Head of caudate nucleus (tissue), 42 donors: ENCODE data around the gene MYO9A.
"Not testable (repeated sequence)": the region's sequence is repeated elsewhere in the genome, so short reads cannot be mapped to it uniquely, and the experiment has no call there.

Experiments used
- DNase-seq, 42 donors: peaks; one replicate each; pipeline versions ENCODE4 v3.0.0 to v3.0.0-alpha.2; 2020 to 2021; ENCODE audit warnings: mixed read lengths in 7 of 42
- intact Hi-C: fragments of 100-400 bp; cut with DNase I; formaldehyde crosslinking; loops from one replicate; pipeline ENCODE4 v1.15.0; 2022

Gene MYO9A

DNA sequence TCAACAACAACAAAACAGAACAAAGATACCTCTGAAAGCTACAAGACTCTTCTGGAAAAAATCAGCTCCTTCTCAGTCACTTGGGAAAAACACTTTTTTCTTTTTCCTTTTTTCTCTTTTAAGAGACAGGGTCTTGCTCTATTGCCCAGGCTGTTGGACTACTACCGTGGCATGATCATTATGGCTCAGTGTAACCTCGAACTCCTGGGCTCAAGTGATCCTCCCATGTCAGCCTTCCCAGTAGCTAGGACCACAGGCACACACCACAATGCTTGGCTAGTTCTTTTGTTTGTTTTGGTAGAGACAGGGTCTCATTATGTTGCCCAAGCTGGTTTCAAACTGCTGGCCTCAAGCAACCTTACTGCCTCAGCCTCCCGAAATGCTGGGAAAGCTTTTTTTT lies 12.8 kb downstream of the MYO9A start:
- intact Hi-C loops = no loop called here

DNA sequence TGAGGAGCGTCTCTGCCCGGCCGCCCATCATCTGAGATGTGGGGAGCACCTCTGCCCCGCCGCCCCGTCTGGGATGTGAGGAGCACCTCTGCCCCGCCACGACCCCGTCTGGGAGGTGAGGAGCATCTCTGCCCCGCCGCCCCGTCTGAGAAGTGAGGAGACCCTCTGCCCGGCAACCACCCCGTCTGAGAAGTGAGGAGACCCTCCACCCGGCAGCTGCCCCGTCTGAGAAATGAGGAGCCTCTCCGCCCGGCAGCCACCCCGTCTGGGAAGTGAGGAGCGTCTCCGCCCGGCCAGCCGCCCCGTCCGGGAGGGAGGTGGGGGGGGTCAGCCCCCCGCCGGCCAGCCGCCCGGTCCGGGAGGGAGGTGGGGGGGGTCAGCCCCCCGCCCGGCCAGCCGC lies 17.4 kb downstream of the MYO9A start:
- intact Hi-C loops = not testable (repeated sequence)

More for the DNA sequence above, 12.8 kb downstream of the MYO9A start:
- DNase-seq = no peak

DNA sequence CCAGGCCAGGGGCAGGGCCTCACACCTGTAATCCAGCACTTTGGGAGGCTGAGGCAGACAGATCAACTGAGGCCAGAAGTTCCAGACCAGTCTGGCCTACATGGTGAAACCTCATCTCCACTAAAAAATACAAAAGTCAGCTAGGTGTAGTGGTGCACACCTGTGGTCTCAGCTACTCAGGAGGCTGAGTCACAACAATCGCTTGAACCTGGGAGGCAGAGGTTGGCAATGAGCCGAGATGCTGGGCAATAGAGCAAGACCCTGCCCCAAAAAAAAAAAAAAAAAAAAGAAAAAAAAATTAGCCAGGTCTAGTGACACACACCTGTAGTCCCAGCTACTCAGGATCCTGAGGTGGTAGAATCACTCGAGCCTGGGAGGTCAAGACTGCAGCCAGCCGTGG lies 18.8 kb downstream of the MYO9A start:
- intact Hi-C loops = no loop called here
- DNase-seq = no peak

More for the DNA sequence above, 17.4 kb downstream of the MYO9A start:
- DNase-seq = not testable (repeated sequence)

DNA sequence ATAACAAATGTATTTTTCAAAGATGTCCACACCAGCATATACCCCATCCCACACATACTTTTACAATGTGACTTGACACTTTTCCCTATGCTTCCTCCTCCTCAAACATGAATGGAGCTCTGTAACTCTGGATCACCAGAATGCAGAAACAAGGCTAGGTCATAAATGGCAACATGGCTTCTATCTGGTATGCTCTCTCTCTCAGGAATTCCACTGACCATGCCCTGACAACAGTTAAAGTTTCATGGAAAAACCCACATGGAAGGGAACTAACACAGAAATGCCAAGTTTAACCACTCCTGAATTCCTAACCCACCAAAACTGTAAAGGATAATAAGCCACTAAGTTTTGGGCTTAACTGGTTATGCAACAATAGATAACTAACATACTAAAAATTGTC lies 19.9 kb downstream of the MYO9A start:
- intact Hi-C loops = no loop called here

DNA sequence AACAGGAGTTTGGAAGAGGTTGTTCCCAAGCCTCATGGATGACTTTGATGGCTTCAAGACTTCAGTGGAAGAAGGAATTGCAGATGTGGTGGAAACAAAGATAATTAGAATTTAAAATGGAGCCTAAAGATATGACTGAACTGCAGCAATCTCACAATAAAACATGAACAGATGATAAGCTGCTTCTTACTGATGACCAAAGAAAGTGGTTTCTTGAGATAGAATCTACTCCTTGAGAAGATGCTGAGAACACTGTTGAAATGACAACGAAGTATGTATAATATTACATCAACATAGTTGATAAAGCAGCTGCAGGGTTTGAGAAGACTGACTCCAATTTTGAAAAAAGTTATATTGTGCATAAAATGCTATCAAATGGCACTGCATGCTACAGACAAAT lies 21.2 kb downstream of the MYO9A start:
- DNase-seq = no peak
- intact Hi-C loops = no loop called here

More for the DNA sequence above, 19.9 kb downstream of the MYO9A start:
- DNase-seq = no peak

DNA sequence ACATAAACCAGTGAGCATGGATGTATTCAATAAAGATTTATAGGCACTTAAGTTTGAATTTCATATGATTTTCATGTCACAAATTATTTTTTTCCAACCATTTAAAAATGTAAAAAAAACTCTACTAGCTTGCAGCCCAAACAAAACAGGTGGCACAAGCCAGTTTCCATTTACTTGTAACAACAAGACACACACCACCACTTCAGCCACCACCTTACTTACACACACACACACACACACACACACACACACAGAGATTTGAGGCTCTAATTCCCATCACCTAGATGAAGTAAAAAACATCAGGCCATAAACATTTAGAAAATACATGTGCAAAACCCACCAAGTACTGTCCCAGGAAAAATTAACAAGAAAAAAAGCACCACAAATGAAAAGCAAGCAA lies 25.3 kb downstream of the MYO9A start:
- DNase-seq = no peak
- intact Hi-C loops = no loop called here

DNA sequence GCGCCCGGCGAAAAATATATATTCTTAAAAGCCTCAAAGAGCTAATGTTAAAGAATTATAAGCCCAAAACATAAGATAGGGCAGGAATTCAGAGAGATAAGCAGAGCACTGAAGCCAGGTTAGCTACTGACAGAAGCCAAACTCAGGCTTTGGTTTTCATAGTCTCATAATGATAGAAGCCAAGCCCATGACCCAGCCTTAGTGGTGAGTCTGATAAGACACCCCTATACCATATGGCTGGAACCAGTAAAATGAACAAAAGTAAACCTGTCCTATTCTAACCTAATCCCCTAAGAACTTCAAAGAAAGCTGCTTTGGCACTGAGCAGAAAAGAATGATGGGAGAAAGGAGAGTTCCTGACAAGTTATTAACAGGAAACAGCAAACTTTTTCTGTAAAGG lies 25.9 kb downstream of the MYO9A start:
- no peak for DNase-seq
- intact Hi-C loops = no loop called here

DNA sequence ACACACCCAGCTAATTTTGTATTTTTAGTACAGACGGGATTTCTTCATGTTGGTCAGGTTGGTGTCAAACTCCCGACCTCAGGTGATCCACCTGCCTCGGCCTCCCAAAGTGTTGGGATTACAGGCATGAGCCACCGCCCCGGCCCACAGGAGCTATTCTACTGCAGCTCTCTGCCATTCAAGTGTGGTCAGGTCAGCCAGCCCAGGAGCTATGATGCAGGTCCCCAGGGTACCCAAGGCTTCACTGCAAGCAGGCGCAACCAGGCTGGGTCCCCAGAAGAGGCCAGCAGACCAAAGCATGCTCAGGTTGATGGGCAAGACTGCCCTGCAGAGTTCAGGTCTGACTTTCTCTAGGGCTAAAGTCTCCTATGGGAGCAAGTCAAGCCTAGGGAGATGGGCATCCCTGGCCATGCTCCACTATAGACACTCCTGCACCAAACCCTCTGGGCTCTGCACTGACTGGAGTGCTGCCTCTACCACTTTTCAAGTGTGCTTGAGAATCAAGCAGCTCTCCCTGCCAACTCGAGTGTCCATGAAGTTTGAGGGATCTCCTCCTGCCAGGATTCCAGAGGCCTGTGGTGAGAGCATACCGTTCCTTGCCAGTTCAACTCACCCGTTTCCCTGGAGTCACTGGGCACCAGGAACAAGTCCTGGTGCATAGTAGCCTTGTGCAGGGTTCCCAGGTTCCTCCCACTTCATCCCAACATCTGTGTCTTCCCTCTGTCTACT lies 30.9 kb downstream of the MYO9A start:
- DNase-seq = no peak
- intact Hi-C loops = no loop called here

DNA sequence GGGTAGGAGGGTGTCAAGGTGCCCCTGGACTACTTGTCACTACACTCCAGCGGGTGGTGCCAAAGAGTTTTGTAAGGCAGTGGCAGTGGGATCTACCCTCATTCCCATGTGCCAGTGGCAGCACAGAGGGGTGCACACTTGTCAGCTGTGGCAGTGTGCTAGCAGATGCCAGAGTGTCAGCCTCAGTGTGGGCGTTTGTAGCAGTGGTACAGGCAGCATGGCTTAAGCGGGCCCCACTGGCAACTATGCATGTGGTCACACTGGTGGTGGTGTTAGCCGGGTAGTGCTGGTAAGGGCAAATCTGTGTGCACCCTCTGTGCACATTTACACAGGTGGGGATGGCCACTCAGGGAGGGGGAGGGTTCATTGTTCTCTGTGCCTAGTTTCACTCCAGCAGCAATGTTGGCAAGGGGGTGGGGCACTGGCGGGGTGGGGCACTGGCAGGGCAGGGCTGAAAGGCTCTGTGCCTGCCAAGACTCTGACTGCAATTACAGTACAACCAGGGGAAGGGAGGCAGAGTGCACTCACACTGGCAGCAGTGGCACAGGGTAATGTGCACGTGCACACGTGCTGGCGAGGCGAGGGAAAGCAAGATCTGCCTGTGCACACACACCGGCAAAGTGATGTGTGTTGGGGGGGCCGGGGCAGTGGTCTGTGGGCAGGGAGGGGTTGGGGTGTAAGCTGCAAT lies 31.8 kb downstream of the MYO9A start:
- DNase-seq = no peak
- intact Hi-C loops = no loop called here

DNA sequence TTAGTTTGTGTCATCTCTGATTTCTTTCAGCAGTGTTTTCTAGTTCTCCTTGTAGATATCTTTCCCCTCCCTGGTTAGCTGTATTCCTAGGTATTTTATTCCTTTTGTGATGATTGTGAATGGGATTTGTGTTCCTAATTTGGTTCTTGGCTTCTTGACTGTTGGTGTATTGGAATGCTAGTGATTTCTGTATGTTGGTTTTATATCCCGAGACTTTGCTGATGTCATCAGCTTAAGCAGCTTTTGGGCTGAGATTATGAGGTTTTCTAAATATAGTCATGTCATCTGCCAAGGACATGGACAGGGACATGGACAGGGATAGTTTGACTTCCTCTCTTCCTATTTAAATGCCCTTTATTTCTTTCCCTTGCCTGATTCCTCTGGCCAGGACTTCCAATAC lies 35.8 kb downstream of the MYO9A start:
- DNase-seq = no peak
- intact Hi-C loops = no loop called here

DNA sequence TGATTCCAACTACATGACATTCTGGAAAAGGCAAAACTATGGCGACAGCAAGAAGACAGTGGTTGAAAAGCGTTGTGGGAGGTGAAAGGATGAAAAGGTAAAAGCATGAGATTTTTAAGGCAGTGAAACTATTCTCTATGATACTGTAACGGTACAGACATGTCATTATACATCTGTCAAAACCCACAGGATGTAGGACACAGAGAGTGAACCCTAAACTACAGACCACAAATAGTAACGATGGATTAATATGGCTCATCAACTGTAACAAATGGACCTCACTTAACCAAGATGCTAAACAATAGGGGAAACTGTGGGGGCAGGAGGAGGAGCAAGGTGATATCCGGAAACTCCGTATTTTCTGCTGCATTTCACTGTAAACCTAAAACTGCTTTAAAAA lies 39.1 kb downstream of the MYO9A start:
- intact Hi-C loops = no loop called here
- no peak for DNase-seq

DNA sequence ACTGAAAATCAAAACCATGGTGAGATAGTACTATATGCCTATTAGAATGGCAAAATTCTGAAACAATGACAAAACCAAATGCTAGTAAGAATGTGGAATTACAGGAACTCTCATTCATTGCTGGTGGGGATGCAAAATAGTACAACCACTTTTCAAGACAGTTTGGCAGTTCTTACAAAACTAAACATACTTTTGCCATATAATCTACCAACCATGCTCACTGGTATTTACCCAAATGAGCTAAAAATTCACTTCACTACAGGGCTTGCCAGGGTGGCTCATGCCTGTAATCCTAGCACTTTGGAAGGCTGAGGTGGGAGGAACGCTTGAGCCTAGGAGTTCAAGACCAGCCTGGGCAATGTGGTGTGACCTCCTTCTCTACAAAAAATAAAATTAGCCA lies 40.0 kb downstream of the MYO9A start:
- intact Hi-C loops = no loop called here
- no peak for DNase-seq

DNA sequence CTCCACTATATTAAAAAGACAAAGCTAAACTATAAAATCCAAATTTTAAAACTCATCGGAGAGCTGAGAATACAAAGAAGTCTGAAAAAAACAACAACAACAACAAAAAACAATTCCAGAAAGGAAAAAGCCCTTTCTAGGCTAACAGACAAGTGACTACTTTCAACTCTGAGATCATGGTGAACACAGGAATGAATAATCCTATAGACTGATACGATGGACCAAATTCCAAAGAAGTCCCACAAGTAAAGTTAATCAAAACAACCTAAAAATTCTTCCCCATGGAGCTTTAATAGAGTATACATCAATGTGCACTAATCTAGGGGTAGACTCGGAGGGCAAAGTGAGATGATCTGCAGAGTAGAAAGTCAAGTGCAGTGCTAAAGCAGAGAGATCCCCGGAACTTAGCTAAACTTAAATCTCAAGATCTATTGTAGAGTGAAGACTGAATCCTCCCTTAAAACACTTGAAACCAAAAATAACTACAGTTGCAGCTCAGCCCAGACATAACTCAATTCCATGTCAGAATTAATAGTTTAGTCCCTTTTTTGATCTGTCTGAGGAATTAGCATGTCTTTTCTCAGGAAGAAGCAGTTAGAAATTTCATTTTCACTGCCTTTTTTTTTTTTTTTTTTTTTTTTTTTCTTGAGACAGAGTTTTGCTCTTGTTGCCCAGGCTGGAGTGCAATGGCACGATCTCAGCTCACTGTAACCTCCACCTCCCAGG lies 43.5 kb downstream of the MYO9A start:
- no peak for DNase-seq
- intact Hi-C loops = no loop called here

DNA sequence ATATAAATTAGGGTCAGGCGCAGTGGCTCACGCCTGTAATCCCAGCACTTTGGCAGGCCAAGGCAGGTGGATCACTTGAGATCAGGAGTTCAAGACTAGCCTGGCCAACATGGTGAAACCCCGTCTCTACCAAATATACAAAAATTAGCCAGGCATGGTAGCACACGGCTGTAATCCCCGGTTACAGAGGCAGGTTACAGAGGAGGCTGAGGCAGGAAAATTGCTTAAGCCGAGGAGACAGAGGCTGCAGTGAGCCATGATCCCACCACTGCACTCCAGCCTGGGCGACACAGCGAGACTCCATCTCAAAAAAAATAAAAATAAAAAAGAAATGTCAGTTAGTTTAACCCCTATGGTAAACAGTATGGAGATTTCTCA lies 46.5 kb downstream of the MYO9A start:
- intact Hi-C loops, DNase-seq: not testable (repeated sequence)

DNA sequence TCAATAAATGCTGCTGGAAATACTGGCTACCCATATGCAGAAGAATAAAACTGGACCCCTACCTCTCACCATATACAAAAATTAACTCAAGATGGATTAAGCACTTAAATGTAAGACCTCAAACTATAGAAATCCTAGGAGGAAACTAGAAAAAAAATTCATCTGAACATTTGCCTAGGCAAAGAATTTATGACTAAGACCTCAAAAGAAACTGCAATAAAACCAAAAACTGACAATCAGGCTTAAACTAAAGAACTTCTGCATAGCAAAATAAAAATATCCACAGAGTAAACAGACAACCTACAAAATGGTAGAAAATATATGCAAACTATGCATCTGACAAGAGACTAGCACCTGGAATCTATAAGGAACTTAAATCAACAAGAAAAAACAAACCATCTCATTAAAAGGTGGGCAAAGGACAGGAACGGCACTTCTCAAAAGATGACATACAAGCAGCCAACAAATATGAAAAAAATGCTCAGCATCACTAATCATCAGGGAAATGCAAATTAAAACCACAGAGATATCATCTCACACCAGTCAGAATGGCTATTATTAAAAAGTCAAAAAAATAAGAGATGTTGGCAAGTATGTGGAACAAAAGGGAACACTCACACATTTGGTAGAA lies 47.0 kb downstream of the MYO9A start:
- intact Hi-C loops = no loop called here
- DNase-seq = no peak

DNA sequence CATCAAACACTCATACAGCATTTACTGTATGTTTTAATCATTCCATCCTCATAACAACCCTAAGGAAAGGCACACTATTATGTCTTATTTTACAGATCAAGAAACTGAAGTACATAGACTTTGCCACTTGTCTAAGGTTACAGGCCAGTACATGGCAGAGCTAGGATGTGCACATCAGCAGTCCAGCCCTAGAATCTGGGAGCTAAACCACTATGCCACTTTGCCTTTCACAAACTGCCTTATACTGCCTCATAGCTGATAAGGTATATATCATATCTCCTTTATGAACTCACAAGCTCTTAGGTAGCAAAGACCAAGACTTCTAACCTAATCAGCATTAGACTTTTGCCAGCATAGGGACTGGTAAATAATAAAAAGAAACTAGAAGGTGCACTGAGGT lies 49.1 kb downstream of the MYO9A start:
- intact Hi-C loops = no loop called here
- no peak for DNase-seq

DNA sequence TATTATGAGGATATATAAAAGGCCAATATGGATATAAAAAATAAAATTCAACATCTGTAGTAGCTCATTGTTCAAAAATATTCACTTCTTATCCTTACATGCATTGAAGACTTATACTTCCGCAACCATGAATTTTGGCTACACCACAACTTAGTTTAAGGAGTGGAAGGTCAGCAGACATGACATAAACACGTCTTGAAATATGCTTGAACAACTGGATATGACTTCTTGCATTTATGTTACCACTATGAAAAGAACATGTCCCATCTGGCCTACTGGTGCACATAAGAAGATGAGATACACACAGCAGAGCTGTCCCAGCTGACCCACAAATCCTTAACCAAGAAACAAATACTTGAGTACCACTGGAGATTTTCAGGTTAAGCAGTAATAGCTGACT lies 52.1 kb downstream of the MYO9A start:
- intact Hi-C loops = no loop called here
- no peak for DNase-seq

DNA sequence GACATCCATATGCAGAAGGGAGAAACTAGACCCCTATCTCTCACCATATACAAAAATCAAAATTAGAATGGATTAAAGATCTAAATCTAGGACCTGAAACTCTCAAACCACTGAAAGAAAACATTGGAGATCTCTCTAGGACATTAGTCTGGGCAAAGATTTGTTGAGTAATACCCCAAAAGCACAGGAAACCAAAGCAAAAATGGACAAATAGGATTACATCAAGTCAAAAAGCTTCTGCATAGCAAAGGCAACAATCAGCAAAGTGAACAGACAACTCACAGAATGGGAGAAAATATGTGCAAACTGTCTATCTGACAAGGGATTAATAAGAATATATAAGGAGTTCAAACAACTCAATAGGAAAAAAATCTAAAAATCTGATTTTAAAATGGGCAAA lies 54.8 kb downstream of the MYO9A start:
- intact Hi-C loops = no loop called here
- DNase-seq = no peak

DNA sequence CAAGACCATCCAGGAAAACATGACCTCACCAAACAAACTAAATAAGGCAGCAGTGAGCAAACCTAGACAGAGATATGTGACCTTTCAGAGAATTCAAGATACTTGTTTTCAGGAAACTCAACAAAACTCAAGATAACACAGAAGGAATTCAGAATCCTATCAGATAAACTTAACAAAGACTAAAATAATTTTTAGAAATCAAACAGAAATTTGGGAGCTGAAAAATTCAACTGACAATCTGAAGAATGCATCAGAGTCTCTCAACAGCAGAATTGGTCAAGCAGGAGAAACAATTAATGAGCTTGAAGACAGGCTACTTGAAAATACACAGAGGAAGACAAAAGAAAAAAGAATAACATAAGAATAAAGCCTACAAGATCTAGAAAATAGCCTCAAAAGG lies 55.6 kb downstream of the MYO9A start:
- intact Hi-C loops = no loop called here
- no peak for DNase-seq

DNA sequence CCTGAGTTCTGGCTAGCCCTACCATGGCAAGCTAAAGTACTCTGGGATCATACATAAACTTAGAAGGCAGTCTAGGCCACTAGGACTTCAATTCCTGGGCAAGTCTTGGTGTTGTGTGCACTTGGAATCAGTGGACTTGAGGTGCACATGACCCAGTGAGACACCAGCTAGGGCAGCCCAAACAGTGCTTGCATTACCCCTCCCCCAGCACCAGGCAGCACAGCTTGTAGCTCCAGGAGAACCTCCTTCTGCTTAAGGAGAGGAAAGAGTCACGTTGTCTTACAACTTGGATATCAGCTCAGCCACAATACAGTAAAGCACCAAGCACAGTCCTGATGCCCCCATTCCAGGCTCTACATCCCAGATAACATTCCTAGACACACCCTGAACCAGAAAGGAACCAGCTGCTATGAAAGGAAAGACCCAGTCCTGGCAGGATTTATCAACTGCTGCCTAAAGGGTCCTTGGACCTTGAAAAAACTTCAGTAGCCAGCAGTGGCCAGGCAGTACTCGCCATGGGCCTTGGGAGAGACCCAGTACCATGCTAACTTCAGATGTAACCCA lies 57.2 kb downstream of the MYO9A start:
- no peak for DNase-seq
- intact Hi-C loops = no loop called here
